HG02938 (cell line): ENCODE measurements around the gene GRPEL2.
"Not testable (repeated sequence)": the region's sequence is repeated elsewhere in the genome, so short reads cannot be mapped to it uniquely, and the experiment has no call there.

Source experiments
- ATAC-seq: cut with Tn5 transposase; IDR thresholded peaks from one replicate; pipeline ENCODE4 v1.9.1; 2021; ENCODE audit warnings: mild to moderate bottlenecking, moderate library complexity; ENCODE audit not compliant: unreplicated experiment

The GRPEL2 gene

DNA sequence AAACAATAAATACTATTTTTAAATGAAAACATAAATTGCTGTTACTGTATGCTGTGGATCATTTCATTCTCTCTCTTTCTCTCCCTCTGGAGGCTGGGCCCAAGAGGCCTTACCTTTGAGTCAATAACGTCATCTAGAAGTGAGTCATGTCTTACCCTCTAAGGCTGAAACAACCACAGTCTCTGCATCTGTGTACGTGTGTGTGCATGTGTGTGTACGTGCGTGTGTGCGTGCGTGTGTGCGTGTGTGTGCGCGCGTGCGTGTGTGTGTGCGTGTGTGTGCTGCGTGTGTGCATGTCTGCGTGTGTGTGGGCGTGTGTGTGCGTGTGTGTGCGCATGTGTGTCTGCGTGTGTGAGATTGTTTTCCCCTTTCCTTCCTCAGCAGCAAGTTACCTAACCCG lies 47.4 kb downstream of the GRPEL2 start:
- no peak for ATAC-seq

DNA sequence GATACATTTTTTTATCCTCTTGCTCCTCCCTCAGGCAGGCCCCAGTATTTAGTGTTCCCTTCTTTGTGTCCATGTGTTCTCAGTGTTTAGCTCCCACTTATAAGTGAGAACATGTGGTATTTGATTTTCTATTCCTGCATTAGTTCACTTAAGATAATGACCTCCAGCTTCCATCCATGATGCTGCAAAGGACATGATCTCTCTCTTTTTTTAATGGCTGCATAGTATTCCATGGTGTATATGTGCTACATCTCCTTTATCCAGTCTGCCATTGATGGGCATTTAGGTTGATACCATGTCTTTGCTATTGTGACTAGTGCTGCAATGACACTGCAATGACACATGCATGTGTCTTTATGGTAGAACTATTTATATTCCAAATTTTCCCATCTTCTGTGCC lies 49.7 kb downstream of the GRPEL2 start:
- not testable (repeated sequence) for ATAC-seq

GRCh38 chr5:149397530-149397929 lies 52.2 kb downstream of the GRPEL2 start:
- ATAC-seq = no peak

DNA sequence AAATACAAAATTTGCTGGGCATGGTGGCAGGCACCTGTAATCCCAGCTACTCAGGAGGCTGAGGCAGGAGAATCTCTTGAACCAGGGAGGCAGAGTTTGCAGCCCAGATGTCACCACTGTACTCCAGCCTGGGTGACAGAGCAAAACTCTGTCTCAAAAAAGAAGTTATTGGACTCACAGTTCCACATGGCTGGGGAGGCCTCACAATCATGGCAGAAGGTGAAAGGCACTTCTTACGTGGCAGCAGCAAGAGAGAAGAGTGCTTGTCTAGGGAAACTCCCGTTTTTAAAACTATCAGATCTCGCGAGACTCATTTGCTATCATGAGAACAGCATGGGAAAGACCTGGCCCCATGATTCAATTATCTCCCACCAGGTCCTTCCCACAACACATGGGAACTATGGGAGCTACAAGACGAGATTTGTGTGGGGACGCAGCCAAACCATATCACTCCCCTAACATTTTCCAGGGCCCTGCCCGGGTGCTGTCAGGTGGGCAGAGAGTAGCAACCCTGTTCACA lies 53.5 kb downstream of the GRPEL2 start:
- ATAC-seq = not testable (repeated sequence)

DNA sequence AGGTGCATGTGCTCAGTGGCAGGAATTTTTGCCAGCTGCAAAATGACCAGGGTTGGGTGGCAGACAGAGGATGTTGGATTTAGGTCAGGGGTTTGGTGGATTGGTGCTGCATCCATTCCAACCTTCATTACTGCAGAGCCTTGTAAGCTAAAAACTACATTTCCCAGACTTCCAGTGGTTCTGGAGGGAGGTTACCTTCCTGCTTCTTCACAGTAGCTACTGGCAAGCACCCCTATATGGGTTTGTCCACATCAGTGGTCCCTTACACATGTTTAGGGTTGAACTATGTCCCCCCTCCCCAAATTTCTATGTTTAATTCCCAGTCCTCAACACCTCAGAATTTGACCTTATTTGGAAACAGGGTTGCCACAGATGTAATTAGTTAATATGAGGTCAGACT lies 54.5 kb downstream of the GRPEL2 start:
- ATAC-seq = no peak

DNA sequence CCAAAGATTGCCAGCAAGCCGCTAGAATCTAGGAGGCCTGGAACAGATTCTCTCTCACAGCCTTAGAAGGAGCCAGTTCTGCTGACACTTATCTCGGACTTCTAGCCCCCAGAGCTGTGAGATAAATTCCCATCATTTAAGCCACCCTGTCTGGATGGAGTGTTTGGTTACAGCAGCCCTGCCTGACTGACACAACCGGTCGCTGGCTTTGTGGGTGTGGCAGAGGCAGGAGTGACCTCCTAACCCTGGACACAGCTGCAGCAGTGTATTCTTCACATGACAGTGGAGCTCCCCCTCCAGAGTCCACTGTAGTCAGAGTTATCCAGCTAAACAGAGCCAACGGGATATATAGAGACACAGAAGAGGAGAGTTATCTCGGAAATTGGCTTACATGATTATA lies 55.0 kb downstream of the GRPEL2 start:
- ATAC-seq = no peak

GRCh38 chr5:149401051-149401450 lies 55.8 kb downstream of the GRPEL2 start:
- ATAC-seq = no peak

- ATAC-seq = no peak
Measured at GRCh38 chr5:149402291-149402690, 57.0 kb downstream of the GRPEL2 start.
